GM21360 (cell line): Measurements from ENCODE around the gene TEAD3.
A peak's percentile ranks its signal among the peaks of the same experiment; 100 is the strongest.
"Not testable (repeated sequence)": the region's sequence is repeated elsewhere in the genome, so short reads cannot be mapped to it uniquely, and the experiment has no call there.

ENCODE experiments used
- ATAC-seq: cut with Tn5 transposase; IDR thresholded peaks from one replicate; pipeline ENCODE4 v1.9.1; 2021; ENCODE audit warnings: mild to moderate bottlenecking, moderate library complexity; ENCODE audit not compliant: unreplicated experiment

The TEAD3 gene

DNA sequence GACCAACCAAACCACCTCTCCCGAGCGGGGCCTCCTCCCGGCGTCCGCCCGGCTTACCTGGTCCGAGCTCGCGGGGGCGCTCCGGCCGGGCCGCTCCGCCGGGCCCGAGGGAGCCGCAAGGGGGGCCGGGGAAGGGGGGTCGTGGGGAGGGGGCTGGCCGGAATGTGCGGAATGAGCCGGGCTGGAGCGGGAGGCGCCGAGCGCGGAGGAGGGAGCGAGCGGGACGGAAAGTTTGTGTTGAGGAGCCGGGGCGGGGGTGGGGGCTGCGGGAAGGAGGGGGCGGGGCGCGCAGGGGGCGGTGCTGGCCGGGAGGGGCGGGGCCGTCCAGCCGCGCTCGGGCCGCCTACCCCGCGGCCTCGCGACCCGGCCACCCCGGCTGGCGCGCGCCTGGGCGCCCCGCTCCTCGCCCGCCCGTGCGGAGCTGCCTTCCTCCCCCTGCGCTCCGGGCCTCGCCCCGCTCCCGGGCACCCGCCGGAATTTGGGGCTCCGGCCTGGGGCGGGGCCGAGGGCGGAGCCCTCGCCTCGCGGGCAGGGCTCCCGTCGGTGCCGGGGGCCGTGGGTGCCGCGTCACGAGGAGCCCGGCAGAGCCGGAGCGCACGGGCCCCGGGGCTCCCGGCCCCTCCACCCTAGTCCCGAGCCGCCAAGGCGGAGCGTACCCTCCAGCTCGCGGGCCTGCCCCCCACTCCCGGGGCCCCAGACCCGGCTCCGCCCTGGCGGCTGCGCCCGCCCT is at the start of gene TEAD3:
Gene TEAD3, minus strand, starts transcription at position 239 of the 730 bp plus-strand sequence.
- ATAC-seq: no peak

DNA sequence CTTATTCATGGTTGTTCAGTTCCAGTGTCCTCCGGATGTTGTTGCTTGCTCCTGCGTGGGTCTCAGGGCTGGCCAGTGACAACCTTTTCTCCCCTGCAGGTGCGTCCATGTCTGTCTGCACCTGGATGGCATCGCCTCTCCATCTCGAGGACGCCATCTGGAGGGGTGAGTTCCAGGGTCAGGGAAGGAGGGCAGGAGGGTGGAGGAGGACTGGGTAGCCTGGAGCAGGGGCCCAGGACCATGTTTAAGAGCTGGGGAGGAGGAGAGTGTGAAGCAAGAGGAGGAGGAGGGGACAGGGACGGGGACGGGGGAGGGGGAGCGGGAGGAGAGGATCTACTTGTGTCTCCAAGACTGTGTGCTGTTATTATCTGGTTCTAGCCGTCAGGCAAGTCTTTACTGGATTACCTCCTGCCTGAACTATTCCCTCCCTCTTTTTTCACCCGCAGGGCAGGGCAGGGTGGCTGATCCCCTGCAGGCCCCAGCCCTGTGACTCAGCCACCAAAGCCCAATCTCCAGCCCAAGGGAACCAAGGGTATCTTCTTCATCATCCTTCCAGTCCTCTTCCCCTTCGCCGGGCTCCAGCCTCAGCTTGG is 48.0 kb upstream of the TEAD3 start:
- no peak for ATAC-seq

DNA sequence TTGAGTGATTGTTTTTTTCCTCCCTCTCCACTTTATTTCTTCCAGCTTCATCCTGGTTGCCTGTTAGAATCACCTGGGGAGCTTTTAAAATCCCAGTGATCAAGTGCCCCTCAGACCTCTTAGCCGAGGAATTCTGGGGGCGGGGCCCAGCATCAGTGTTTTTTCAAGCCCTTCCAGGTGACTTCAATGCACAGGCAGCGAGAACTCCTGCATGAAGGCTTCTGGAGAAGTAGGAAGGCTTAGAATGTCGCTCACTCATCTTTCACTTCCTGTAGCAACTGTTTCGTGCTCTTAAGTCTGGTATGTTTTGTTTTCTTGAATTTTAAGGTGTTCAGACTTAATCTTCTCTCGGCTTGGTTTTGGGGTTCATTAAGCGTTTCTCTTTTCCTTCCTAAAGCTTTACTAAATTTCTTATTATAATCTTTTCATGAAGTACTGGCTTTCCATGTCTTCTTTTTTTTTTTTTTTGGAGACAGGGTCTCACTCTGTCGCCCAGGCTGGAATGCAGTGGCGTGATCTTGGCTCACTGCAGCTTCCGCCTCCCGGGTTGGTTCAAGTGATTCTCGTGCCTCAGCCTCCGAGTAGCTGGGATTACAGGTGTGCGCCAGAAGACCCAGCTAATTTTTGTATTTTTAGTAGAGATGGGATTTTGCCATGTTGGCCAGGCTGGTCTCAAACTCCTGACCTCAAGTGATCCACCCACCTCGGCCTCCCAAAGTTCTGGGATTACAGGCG is 46.7 kb upstream of the TEAD3 start:
- no peak for ATAC-seq

DNA sequence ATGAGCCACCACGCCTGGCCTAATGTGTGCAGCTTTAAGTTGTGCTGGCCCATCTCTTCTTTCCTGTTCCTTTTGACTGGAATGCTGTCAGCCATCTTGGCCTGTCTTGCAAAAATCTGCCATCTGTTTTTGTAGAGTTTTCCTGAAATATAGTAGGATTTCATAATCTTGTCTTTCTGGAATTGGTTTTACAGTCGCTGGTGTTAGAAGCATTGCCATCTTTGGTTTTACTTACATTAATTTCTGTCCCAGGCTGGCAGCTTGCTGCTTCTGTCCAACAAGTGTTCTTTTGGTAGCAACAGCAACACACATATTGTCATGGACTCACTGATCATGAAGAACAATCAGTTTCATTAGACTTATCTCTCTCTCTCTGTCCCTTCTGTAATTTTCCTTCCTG is 45.0 kb upstream of the TEAD3 start:
- ATAC-seq: no peak

DNA sequence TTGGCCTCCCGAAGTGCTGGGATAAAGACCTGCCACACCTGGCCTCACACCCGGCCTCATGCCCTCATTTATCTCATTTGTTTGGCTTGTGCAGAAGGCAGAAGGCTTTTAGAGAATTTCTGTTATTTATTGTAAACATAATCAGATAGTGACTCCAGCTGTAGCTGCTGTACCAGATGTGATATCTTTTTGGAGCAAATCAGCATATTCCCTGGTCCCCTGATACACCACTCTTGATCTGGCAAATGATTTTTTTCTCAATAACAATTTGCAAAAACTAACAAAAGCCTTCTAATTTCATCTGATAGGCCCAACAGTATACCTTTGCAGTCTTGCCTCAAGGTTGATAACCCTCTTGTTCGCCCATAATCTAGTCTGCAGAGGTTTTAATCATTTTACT is 42.3 kb upstream of the TEAD3 start:
- no peak for ATAC-seq

DNA sequence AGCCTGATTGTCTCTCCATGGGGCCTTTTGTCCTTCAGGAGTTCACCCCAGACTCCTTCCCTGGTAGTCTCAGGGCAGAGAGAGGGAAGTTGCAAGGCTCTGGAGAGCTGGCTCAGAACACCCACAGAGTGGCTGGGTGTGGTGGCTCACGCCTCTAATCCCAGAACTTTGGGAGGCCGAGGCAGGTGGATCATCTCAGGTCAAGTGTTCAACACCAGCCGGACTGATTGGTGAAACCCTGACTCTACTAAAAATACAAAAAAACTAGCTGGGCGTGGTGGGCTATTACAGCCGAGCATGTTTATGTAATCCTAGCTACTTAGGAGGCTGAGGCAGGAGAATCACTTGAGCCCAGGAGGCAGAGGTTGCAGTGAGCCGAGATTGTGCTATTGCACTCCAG is 39.0 kb upstream of the TEAD3 start:
- not testable (repeated sequence) for ATAC-seq

DNA sequence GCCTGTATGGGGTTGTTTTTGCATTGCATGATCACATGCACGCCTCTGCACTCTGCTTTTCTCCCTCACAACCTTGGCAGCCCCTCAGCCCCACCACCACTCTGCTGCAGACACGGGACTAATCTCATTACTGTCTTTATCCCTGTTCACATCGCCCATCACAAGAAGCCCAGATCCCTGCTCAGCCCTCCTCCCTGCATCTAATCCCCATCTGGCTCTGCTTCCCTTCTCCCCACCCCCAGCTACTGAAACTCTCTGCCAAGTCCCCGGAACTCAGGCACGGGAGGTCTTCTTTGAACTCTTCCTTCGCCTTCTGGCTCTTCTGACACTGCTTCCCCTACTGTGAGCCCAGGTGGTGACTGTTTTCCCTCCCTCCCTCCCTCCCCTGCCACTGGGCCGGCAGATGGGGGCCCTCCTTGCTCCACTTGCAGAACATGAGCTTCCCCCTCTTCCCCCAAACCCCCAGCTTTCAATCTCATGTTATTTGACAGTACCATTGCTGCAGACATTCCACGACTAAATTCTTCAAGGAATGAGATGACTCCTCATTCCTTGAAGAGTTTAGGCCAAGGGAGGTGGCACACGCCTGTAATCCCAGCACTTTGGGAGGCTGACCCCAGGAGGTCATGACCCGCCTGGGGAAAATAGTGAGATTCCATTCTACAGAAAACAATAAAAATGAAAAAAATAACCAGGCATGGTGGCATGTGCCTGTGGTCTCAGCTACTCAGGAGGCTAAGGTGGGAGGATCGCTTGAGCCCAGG is 37.7 kb upstream of the TEAD3 start:
- no peak for ATAC-seq

DNA sequence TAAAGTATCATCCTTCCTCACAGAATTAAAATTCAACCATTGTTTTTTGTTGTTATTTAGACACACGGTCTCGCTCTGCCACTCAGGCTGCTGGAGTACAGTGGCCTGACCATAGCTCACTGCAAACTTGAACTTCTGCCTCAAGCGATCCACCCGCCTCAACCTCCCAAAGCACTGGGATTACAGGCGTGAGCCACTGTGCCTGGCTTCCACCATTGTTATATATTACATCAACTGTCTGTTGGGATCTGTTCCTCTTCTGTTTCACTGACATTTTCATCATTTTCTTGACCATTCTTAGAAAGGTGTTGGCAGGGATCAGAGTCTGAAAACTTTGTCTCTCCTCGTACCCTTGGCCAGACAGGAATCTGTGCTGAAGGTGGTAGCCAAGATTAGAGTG is 37.1 kb upstream of the TEAD3 start:
- ATAC-seq: no peak

DNA sequence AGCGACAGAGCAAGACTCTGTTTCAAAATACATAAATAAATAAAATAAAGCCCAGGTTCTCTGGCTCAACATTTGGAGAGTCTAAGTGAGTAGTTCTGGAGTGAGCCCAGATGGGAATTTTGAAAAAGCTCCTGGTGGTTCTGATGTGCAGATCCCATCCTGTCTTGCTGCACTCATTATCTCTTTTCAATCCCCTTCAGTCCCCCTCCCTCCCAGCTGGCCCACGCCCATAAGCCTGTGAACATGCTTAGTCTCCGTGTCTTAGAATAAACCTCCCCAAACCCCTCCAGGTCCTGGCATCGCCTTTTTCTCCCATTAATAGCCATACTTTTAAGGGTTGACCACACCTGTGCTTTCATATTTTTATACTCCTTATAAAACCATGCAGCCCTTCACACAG is 35.2 kb upstream of the TEAD3 start:
- no peak for ATAC-seq

DNA sequence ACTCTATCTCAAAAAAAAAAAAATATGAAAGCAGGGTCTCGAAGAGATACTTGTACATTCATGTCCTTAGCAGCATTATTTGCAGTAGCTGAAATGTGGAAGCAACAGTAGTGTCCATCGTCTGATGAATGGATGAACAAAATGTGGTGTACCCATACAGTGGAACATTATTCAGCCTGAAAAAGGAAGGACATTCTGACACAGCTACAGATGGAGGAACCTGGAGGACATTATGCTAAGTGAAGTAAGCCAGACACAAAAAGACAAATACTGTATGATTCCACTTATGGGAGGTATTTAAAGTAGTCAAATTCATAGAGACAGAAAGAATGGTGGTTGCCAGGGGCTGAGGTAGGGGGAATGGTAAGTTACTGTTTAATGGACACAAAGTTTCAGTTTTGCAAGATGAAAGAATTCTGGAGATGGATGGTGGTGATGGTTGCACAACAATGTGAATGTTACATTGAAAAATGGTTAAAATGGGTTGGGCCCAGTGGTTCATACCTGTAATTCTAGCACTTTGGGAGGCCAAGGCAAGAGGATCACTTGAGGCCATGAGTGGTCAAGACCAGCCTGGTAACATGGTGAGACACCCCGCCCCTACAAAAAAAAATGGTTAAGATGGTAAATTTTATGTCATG is 27.6 kb upstream of the TEAD3 start:
- no peak for ATAC-seq

DNA sequence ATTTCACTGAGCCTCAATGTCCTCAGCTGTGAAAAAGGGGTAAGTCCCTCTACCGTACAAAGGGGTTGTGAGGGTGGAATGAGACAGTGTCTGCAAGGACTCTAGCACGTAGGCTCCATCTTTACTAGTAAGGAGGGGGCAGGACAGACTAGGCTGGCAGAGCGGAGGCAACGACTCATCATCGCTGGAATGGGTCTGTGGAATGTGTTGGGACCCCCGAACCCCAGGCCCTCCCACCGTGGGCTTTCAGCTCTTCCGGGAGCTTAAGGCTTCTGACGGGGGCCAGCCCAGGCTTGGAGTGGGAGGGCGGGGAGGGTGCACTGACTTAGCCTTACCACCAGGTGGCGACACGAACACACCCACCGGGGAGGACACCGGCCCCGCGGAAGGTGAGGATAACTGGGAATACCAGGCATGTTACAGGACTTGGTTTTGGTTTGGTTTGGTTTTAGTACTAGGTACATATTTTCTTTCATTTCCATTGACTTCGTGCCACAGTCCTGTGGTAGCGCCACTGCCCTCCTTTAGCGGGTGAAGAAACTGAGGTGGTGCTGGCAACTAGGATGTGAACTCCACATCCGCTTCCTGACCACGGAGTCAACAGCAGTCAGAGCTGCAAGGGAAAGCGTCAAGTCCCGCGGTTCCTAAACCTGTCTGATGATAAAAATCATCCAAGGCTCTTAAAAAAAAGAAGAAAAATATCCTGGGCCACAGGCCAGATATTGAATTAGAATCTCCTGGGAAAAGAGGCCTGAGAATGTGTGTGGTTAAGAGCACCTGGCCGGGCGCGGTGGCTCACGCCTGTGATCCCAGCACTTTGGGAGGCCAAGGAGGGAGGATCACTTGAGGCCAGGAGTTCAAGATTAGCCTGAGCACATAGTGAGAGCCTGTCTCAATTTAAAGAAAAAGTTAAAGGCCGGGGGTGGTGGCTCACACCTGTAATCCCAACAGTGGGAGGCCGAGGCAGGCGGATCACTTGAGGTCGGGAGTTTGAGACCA is 26.1 kb upstream of the TEAD3 start:
- ATAC-seq: peak; percentile 64

DNA sequence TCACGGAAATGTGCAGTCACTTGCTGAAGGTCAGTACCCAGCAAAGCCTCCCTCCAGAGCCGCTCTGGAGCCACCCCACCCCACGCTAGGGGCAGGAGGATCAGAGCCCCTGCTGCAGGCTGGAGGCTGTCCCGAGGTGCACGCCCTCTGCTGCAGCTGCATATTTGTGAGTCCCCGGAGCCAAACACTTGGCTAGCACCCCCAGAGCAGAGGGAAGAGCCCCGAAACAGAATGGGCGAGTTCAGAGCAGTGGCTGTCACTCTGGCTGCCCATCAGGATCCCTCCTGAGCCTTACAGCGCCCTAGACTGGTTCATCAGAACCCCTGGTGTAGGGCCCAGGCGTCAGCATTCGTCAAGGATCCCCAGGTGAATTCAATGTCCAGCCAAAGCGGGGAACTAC is 25.3 kb upstream of the TEAD3 start:
- ATAC-seq: no peak

DNA sequence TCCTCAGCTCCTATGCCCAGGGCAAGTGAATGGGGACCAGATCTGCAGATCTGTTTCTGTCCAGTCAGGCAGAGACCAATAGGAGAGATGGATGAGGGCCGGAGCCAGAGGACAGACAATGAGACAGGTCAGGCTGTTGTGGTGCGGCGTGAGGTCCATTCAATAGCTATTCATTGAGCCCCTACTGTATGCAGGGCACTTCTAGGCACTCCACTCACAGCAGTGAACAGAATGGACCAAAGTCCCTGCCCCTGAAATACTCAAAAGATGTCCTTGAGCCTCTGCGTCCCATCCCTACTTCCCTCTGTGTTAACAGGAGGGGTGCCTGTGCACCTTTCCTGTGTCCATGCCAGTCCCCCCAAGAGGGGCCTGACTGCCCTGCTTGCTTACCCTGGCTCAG is 24.4 kb upstream of the TEAD3 start:
- ATAC-seq: no peak

DNA sequence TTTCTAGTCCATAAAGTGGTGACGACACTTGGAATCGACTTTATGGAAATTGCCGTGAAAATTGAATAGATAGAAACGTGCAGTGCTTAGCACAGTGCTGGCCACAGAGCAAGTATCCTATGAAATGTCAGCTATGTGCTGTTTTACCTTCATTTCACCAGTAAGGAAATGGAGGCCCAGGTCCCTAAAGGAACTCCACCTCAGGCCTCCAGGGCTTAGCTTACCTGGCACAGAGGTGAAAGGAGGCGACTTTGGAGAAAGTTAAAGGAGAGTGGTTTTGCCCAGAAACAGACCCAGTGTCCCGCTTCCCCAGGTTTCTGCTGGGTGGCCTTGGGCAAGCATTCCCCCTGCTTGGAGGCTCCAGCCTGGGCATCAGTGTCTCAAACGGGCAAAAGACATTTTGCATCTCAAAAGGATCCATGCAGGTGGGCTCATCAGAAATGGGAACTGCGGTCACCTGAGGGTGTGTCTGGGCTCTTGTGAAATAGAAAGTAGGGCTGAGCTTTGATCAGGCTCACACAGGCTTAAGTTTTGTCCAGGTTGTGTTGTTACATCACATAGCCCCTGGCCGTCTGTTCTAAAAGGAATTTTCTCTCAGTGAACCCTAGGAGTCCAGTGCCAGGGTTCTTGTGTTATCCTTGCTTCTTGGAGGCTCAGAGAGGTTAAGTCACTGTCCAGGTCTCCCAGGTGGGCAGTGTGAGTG is 22.6 kb upstream of the TEAD3 start:
- no peak for ATAC-seq

DNA sequence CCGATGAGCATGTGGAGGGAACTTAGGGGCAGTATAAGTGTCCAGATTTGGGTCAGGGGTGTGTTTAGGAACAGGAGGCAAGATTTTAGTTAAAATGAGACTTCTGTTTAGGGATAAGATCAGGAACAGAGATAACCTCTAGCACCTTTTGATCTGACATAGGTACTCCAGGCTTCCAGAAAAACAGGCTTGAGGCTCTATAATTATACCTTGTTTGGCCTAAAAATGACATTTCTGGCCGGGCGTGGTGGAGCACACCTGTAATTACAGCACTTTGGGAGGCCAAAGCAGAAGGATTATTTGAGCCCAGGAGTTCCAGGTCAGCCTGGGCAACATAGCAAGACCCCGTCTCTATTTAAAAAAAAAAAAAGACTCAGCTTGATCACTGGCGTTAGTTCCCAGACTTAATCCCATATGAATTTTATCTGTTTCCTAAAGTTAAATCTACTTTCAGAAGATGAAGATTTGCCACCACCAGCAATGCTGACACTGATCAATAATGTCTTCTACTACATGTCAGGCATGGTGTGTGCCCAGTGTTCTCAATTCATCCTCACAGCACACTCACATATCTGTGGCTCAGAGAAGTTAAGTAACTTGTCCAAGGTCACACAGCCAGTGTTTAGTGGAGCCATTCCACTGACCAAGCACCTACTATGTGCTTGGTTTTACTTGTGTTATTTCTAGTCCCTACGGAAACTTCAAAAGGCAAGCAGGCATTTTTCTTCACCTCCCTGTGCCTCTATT is 21.9 kb upstream of the TEAD3 start:
- ATAC-seq: no peak

DNA sequence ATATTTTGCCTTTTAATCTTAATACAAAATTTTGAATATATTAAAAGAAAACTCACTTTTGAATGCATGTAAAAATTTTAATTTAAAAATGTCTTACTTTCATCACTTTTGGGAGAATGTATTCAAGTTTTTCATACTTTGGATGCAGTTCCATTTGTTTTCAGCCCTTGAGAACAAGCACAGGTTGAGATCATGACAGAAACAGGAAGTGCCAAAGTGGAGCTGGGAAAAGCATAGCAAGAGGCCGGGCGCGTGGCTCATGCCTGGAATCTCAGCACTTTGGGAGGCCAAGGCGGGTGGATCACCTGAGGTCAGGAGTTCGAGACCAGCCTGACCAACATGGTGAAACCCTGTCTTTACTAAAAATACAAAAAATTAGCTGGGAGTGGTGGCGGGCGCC is 21.1 kb upstream of the TEAD3 start:
- not testable (repeated sequence) for ATAC-seq

DNA sequence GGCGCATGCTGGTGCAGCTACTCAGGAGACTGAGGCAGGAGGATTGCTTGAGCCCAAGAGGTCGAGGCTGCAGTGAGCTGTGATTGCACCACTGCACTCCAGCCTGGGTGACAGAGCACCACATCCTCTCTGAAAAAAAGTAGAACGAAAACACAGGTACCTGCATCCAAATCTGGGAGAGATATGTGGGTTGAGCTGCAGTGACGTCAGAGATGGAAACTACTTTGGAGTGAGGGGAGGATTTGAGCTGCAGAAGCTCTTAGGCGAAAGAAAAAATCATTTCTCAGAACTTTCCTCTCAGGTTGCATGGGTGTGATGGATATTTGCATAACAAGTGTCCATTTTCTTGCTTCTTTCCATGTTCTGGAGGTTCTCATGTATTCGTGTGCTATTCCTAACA is 19.8 kb upstream of the TEAD3 start:
- no peak for ATAC-seq

DNA sequence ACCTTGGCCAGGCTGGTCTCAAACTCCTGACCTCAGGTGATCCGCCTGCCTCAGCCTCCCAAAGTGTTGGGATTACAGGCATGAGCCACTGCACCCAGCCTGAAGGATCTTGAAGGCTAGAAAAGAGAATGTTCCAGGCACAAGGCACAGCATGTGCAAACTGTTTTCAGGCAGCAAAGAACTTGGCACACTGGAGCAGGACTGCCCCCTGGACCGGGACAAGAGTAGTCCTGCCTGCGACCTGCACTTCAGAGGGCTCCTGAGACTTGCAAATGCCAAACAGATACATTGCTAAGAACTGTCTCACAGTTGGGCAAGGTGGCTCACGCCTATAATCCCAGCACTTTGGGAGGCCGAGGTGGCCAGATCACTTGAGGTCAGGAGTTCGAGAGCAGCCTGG is 19.1 kb upstream of the TEAD3 start:
- not testable (repeated sequence) for ATAC-seq
